Jurkat, Clone E6-1 (cell line): ENCODE measurements around the gene AXIN1.
"Not testable (repeated sequence)": the region's sequence is repeated elsewhere in the genome, so short reads cannot be mapped to it uniquely, and the experiment has no call there.

ENCODE experiments used
- DNase-seq: peaks from one replicate; pipeline ENCODE4 v3.0.0-alpha.2; 2011; ENCODE audit warnings: low read depth, low spot score
- H3K4me3 ChIP-seq: 2 replicates; pipeline ENCODE4 v1.5.1; 2011; ENCODE audit warnings: mild to moderate bottlenecking, low read length, control low read depth, moderate library complexity

The AXIN1 gene

GRCh38 chr16:360698-361336 is 8.3 kb upstream of the AXIN1 start:
- no peak overlapping the region for H3K4me3 ChIP-seq
- DNase-seq: no peak

DNA sequence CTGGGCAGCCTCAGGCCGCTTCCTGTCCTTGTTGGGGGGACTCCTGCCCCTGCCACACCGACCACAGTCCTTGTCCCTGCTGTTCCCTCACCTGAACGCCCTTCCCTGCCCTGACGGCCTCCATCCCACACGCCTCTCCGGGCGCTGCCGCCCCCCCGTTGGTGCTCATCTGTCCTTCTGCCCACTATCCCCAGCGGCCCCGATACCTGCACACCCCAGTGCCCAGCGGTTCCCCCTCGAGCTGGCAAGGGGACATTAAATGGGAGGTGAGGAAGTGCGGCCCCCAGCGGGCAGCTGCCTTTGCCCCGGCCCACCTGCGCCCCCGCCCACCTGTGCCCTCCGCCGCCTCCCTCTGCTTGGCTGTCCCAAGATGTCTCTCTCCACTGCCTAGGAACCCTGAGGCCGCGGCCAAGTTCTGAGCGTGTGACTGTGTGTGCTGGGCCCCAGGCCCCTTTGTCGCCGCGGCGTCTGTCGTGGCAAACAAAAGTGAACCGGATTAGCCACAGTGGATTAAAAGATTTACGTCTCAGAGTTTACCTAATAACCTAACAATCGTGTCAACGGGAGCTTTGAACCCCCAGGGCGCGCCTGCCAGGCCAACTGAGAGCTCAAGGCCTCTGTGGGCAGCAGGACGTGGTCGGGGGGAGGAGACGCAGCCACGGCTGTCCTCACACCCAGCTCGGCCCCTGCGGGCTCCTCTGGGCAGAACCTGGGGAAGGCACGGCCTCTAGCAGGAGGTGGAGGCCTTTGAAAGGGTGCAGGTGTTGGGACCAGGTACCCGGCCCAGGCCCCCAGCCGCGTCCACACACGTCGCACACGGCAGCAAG is 7.6 kb upstream of the AXIN1 start:
- H3K4me3 ChIP-seq: no peak overlapping the region
- no peak for DNase-seq

DNA sequence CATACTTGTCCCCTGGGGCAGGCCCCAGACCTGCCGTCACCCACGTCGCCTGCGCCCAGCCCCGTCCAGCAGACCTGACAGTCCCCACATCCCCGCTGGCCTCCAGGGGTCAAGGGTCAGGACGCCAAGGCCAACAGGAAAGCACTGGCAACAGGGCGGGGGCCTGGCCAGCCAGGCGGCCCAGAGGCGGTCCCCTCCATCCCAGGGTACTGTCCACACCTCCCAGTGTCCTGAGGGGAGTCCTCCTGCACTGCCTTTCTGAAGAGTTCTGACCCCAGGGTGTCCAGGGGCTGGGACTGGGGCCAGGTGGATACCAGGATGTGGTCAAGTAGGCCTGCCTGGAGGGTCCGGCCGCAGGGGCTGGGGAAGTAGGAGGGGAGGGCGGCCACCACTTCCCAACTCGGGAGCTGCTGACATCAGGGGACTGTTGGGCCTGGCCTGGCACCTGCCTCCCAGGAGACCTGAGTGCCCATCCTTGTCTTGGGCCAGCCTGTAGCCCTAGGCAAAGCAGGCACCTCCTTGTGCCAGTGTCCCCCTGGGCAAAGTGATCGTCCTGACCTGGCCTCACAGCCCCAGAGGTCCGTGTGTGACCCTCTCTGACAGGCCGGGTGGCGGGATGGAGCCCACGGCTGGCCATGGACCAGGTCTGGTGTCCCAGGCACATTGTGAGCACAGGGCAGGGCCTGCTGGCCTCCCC is 6.7 kb upstream of the AXIN1 start:
- no peak for DNase-seq
- no peak overlapping the region for H3K4me3 ChIP-seq

- no peak for DNase-seq
- H3K4me3 ChIP-seq: no peak overlapping the region
Measured at GRCh38 chr16:356741-357140, 4.2 kb upstream of the AXIN1 start.

DNA sequence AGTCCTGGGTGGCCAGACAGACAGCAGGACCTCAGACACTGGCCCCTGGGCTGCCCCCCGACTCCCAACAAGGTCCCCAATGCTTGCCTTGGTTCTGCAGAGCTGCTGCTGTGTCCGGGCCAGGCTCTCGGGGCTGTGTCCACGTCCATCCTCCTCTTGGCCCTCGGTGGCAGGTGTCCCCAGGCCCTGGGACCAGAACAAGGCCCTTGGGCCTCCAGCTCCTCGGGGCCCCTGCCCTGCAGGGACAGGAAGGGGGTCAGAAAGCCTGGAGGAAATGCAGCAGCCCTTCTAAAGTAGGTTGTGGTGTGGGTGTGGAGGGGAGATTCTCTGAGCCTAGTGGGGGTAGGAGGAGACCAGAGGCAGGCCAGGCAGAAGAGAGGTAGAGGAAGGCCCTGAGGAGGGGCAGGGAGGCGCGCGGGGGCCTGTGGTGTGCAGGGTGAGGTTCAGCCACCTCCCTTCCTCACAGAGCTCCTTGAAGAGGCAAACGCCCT is 2.5 kb upstream of the AXIN1 start:
- DNase-seq: no peak

DNA sequence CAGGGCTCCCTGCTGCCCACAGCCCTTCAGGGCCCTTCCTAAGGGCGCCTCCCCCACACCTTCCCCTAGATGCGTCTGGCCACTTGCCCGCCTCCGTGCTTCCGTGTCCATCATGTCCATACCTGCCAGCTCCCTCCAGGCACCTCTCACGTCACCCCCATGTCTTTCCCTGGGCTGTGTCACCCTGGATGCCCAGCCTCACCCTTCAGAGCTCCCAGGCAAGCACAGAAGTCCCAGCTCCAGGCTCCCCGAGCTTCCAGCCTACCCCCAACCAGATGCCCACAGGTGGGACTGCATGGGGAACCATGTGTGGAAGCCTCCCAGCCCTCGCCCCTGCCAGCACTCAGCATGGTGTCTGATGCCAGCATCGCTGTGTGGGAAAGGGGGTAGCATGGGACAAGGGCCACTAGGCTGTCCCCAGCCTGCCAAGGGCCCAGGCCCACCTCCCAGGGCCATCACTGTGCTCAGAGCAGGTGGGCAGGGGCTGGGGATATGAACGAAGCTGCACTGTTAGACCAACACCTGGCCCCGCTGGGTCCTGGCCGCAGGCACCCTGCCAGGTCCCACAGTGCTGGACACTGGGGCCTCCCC is 1.9 kb upstream of the AXIN1 start:
- no peak for DNase-seq
- H3K4me3 ChIP-seq: no peak overlapping the region

More for the DNA sequence above, 2.5 kb upstream of the AXIN1 start:
- no peak overlapping the region for H3K4me3 ChIP-seq

DNA sequence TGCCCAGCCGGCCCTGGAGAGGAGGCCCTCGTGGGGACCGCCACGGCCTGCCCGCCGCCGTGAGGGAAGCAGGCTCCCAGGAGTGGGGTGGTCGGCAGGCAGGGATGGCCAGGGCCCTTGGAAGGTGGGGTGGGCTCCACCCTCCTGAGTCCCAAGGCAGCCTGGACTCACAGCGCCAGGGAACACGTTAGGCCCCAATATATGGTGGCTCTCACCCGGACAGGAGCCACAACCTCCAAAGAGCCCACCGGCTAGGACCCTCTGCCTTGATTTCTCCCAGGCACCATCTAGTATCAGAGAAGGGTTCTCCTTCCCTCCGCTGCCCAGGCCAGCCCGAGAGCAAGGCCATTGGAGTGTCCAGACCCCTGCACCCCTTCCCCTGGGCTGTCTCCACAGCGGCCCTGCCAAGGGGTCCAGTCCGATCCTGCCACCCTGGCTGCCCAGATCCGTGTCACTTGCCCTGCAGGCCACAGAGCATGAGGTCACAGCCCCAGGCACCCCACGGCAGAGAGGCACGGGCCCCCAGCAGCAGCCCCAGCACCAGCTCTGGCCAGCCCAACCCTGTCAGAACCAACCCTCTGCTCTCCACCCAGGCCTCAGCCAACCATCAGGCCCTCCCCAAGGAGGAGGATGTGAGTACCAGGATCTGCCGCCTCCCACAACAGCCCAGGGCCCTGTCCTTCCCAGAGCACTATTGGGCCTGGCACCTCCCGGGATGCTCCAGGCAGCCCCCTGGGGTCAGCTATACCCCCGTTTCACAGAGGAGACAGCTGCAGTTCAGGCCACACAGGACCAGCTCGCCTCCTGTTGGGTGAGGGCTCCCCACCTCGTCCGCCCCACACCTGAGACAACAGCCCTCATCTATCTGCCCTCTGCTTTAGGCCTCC is 1.1 kb upstream of the AXIN1 start:
- peak overlapping the region; percentile 50 for H3K4me3 ChIP-seq
- no peak for DNase-seq

DNA sequence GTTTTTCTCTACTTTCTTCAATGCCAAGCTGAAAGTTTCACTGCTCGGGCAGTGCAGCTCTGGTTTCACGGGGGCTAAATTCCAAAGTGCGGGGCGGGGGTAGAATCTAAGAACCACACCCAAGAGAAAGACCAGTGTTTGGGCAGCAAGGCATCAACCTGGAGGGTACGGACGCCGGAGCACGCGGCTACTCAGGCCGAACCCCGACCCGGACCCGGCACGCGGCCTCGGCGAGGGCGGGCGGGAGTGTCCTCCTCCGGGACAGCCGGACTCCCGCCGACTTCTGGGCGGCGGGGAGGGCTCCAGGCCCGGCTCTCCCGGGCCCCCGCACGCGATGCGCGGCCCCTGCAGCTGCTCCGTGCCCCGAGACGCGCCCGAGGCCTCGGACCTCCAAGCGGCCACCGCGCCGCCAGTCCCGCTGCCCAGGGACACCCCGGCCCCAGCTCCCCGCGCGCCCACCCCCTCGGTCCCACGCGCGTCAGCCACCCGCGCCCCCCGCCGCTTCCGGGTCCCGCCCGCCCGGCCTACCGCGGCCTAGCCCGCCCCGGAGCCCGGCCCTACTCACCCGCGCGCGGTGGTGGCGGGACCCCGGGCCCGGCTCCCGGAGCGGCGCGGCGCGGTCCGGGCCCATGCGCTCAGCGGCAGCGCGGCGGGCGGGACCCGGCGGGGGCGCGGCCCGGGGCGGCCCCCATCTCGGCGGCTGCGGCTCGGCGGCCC is 561 bp downstream of the AXIN1 start:
- DNase-seq: no peak

DNA sequence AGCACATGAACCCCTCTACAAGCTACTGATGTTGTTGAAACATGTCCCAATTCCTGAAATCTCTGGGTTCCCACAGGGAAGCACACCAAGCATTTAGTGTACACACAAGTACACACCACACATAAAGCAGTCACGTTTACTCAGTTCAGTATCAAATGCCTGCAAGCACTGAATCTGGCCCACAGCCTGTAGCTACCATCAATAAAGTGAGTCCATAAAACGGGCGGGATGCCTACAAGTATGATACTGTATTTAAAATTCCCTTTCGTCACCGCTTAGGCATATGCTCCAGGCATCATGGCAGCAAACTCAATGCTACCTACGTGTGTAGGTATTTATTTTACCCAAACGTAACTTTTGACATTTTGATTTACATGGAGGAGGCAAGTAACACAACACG is 2.3 kb downstream of the AXIN1 start:
- DNase-seq: no peak
- H3K4me3 ChIP-seq: no peak overlapping the region

More for the DNA sequence above, 561 bp downstream of the AXIN1 start:
- peak overlapping the region; percentile 65 for H3K4me3 ChIP-seq

GRCh38 chr16:349211-349610 is 3.3 kb downstream of the AXIN1 start:
- H3K4me3 ChIP-seq: no peak overlapping the region
- DNase-seq: no peak

GRCh38 chr16:348495-348894 is 4.0 kb downstream of the AXIN1 start:
- not testable (repeated sequence) for DNase-seq, H3K4me3 ChIP-seq

- H3K4me3 ChIP-seq: no peak overlapping the region
- no peak for DNase-seq
Measured at GRCh38 chr16:347203-347602, 5.3 kb downstream of the AXIN1 start.

DNA sequence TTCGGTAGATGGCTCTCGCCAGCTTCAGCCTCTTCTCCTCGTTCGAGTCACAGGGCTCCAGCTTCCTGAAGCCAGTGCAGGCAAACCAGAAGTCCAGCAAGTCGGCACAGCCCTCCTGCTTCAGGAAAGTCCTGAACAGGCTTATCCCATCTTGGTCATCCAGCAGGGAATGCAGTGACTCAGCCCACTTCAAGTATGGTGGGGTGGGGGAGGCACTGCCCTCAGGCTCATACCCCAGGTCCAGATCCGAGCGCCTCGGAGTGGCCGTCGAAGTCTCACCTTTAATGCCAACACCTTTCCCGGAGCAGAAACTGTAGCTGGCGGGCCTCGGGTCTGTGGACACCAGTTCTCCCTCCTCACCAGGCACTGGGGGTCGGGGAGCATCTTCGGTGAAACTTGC is 5.9 kb downstream of the AXIN1 start:
- no peak overlapping the region for H3K4me3 ChIP-seq
- no peak for DNase-seq

DNA sequence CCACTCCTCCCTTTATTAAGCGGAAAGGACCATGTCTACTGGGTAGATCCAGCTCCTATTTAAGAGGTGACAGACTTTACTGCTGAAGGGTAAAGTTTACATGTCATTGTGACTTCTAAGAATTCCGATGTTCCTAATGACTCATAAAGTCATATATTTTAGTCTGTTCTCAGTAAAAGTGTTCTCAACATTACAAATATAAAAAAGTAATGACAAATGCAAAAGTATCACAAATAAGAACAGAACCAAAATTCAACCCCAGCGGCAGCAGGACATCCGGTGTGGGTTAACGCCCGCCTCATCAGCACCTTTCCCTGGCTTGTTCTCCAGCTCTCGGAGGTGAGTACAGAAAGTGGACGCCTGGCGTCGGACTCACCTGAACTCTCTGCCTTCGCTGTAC is 6.8 kb downstream of the AXIN1 start:
- DNase-seq: no peak
- no peak overlapping the region for H3K4me3 ChIP-seq

GRCh38 chr16:342455-343213 is 9.9 kb downstream of the AXIN1 start:
- no peak for DNase-seq
- H3K4me3 ChIP-seq: no peak overlapping the region

- H3K4me3 ChIP-seq, DNase-seq: not testable (repeated sequence)
Measured at GRCh38 chr16:341974-342336, 10.6 kb downstream of the AXIN1 start.
